ENCODE measurements around the gene KRTAP5-10.

DNA sequence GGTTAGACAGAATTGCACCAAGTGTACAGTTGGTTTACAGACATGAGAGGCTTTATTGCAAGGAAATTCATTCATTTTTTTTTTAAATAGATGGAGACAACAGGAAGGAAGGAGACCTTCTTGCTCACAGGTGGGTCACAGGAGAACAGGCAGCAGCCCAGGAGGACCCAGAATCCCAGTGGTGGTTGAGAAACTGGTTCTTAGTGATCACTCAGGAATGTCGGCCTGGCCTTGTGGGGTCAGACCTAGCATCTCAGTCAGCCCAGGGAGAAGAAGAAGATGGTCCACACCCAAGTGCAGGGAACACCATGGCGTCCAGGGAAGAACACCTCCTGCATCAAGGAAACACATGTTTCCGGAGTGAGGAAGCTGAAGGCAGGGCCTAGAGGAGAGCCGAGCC lies 16.5 kb downstream of the KRTAP5-10 start:
- TF ChIP-seq, protein P1, sequence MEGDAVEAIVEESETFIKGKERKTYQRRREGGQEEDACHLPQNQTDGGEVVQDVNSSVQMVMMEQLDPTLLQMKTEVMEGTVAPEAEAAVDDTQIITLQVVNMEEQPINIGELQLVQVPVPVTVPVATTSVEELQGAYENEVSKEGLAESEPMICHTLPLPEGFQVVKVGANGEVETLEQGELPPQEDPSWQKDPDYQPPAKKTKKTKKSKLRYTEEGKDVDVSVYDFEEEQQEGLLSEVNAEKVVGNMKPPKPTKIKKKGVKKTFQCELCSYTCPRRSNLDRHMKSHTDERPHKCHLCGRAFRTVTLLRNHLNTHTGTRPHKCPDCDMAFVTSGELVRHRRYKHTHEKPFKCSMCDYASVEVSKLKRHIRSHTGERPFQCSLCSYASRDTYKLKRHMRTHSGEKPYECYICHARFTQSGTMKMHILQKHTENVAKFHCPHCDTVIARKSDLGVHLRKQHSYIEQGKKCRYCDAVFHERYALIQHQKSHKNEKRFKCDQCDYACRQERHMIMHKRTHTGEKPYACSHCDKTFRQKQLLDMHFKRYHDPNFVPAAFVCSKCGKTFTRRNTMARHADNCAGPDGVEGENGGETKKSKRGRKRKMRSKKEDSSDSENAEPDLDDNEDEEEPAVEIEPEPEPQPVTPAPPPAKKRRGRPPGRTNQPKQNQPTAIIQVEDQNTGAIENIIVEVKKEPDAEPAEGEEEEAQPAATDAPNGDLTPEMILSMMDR (IDR thresholded peaks at IDR 0.05), result no peak
- no peak for TF ChIP-seq POLR2AphosphoS5 (IDR thresholded peaks at IDR 0.05)
- no peak for TF ChIP-seq POLR2A (IDR thresholded peaks at IDR 0.05)
